GM12892 (cell line): ENCODE data around the gene ADAMTS13. TPM values are rescaled to one million over a fixed set of nuclear protein-coding genes. Genes with fewer than 3 reads are reported as not detected.
"Not testable (repeated sequence)": the region's sequence is repeated elsewhere in the genome, so short reads cannot be mapped to it uniquely, and the experiment has no call there.

Source experiments
- DNase-seq: peaks from one replicate; pipeline ENCODE4 v3.0.0; 2011; ENCODE audit not compliant: insufficient read length
- FAIRE-seq: peaks from 2 replicates; lab custom pipeline; 2011; peaks lifted over from hg19 to GRCh38; lab: Jason Lieb, UNC
- POLR2A ChIP-seq: IDR thresholded peaks from 2 replicates; pipeline ENCODE4 v1.6.1; 2011; ENCODE audit warnings: low read depth, low read length, control low read depth
- POLR2AphosphoS5 ChIP-seq: IDR thresholded peaks from 2 replicates; pipeline ENCODE4 v1.6.1; 2011; ENCODE audit warnings: low read depth, low read length, control low read depth
- TAF1 ChIP-seq: IDR thresholded peaks from 2 replicates; pipeline ENCODE4 v1.6.1; 2011; ENCODE audit warnings: low read depth, mild to moderate bottlenecking, control low read depth, low read length, borderline replicate concordance
- polyA plus RNA-seq: library from polyadenylated mRNA; unstranded; fragments of >200 nt; gene quantifications from one replicate; pipeline ENCODE4 v1.2.1, GENCODE V29; 2012; ENCODE audit warnings: missing spikeins, inconsistent platforms; ENCODE audit not compliant: missing spikeins

The ADAMTS13 gene
- polyA plus RNA-seq, result 1.5 TPM

- peak; percentile 54 for DNase-seq
- peak; percentile 86 for FAIRE-seq
- TF ChIP-seq TAF1 (no peak), POLR2A (peak; percentile 39; the same call in 1 of the 2 replicates), POLR2AphosphoS5 (peak; percentile 60; the same call in 1 of the 2 replicates)
Observed at GRCh38 chr9:133421615-133422542, at the start of gene ADAMTS13. Gene ADAMTS13, plus strand, starts transcription at chr9:133422367. Its CDS starts 77 bp downstream, at chr9:133422444.

GRCh38 chr9:133374612-133375115, 47.5 kb upstream of the ADAMTS13 start:
- DNase-seq (no peak), FAIRE-seq (no peak)
- TF ChIP-seq TAF1 (no peak), POLR2AphosphoS5 (no peak), POLR2A (no peak)

DNA sequence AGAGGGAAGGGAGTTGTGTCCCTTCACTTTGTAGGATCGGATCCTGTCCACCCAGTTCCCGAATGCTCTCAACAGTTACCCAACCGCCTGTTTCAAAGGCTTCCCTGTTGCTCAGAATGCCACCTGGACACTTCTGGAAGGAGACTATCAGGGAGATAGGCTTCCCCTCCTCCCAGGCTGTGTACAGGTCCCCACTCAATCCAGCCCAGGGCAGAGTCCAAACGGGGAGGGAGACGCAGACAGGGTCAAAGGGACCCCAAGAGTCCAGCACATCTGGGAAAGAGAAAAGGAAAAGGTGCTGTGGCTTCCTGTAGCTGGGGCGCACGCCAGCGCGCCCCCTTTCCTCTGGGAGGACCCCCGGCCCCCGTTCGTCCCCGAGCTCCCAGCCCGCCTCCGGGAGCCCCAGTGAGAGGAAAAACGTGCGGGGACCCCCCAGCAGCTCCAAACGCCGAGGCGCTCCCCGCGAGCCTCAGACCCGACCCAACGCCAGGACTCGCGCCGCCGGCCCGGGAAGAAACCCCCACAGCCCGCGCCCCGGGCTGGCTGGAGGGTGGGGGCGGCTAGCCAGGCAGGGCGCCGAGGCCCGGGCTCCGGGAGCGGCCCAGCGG, 46.9 kb upstream of the ADAMTS13 start:
- DNase-seq, result peak; percentile 54
- FAIRE-seq, result no peak
- TF ChIP-seq POLR2A (no peak), POLR2AphosphoS5 (no peak), TAF1 (no peak)

DNA sequence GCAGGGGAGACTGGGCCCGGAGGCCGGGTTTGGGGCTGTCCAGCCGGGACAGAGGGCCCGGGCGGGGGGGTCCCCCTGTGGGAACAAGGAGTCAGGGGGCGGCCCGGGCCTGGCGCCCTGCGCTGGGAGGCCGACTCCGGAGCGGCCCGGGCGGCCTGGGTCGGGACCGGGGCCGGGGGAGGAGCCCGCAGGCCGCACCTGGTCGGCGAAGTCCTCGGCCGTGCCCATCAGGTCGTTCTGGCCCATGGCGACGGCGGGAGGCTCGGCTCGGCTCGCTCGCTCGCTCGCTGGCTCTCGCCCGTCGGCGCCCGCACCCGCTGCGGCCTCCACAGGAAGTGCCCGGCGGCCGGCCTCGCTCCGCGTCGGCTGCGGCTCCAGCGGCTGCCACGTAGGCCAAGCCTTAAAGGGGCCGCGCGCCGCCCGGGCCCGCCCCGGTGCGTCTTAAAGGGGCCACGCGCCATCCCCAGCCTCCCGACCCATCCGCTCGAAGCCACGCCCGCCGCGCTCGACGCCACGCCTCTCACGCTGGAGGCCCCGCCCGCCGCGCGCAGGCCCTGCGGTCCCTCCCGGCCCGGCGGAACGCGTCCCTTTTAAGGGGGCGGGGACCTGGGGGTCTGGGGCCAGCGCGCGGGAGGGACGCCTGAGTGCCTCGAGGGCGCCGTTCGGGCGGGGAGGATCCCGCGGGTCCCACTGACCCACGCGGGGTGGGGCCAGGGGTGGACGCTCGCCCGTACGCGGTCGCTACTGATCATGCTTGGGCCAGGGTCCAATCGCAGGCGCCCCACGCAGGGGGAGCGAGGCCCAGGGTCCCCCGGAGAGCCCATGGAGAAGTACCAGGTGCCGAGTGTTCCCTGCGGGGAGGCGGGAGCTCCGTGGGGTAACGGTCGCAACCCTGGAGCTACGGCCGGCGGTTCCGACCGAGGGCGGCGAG, 46.2 kb upstream of the ADAMTS13 start, which contains the start of the genes STKLD1 and SURF4:
Gene STKLD1 (plus strand): TSS at position 643 of the 931 bp plus-strand sequence. CDS start 108 bp downstream, at position 751.
Gene SURF4 (minus strand): TSS at position 337 of the 931 bp plus-strand sequence. CDS start 91 bp downstream, at position 246.
- TF ChIP-seq POLR2AphosphoS5 (peak; percentile 82), POLR2A (peak; percentile 91), TAF1 (peak; percentile 85)
- FAIRE-seq (peak; percentile 95), DNase-seq (peak; percentile 100)

DNA sequence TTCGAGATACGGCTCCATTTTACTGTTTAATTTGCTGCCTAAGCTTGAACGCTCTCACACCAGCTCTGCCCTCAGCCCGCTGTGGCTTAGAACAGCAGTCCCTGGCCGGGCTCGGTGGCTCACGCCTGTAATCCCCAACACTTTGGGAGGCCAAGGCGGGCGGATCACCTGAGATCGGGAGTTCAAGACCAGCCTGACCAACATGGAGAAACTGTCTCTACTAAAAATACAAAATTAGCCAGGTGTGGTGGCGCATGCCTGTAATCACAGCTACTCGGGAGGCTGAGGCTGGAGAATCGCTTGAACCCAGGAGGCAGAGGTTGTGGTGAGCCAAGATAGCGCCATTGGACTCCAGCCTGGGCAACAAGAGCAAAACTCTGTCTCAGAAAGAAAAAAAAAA, 44.9 kb upstream of the ADAMTS13 start:
- DNase-seq, FAIRE-seq: not testable (repeated sequence)

DNA sequence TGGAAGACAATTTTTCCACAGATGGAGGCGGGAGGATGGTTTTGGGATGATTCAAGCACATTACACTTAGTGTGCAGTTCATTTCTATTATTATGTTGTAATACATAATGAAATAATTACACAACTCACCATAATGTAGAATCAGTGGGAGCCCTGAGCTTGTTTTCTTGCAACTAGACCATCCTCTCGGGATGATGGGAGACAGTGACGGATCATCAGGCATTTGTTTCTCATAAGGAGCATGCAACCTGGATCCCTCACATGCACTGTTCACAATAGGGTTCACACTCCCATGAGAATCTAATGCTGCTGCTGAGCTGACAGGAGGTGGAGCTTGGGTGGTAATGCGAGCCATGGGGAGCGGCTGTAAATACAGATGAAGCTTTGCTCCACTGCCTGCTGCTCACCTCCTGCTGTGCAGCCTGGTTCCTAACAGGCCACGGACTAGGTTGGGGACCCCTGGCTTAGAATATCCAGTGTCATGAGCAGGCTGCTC, 44.4 kb upstream of the ADAMTS13 start:
- FAIRE-seq (no peak), DNase-seq (no peak)
- TF ChIP-seq POLR2AphosphoS5, result no peak
- no peak for TF ChIP-seq TAF1

DNA sequence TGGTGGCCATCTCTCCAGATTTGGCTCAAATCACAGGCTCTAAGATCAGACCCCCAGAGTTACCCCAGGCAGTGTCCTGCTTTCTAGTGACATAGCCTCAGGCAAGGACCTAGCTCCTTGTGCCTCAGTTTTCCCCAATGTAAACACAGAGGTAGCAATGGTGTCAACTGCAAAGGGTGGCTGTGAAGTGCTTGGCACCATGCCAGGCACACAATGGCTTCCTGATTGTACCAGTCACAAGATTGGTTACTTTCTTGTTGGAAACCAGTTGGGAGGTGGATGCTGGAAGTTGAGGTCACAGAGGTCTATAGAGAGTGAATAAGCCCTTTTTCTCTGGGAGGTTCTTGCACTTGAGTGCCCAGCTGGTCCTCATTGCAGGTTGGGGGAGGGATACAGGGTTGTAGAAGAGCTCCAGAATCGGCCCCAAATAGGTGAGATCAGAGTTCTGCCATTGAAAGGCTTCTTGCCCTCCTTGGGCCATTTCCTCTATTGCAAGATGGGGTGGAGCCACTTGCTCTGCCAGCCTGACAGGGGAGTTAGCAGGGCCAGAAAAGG, 43.7 kb upstream of the ADAMTS13 start:
- no peak for FAIRE-seq
- TF ChIP-seq POLR2A (no peak), TAF1 (no peak), POLR2AphosphoS5 (no peak)
- no peak for DNase-seq

GRCh38 chr9:133379153-133380086, 42.7 kb upstream of the ADAMTS13 start:
- DNase-seq (no peak), FAIRE-seq (no peak)
- TF ChIP-seq TAF1 (no peak), POLR2AphosphoS5 (no peak), POLR2A (no peak)

DNA sequence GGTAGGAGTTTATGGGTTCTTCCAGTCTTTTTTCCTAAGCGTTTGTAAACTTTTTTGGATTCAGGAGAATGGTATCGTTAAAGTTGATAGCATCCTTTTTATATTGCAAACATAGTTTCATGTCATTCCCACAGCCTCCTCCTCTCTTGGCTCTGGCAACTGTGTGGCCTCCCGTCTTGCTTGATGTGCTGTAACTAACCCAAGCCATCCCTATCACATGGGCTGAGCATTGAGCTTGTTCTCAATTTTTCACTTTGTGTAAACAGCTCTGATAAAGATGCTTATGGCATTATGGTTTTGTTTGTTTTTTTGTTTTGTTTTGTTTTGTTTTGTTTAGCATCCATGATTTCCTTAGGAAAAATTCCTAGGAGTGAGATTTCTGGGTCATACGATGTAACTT, 41.4 kb upstream of the ADAMTS13 start:
- FAIRE-seq, result no peak
- no peak for TF ChIP-seq POLR2AphosphoS5
- TF ChIP-seq POLR2A, result no peak
- TF ChIP-seq TAF1, result no peak
- no peak for DNase-seq
